K562 (cell line): Measurements from ENCODE around the gene GABPB2. TPM values are rescaled to one million over a fixed set of nuclear protein-coding genes. Genes with fewer than 3 reads are reported as not detected.

ENCODE experiments used
- CTBP1 ChIP-seq: fragments of 450-650 bp; IDR thresholded peaks from 2 replicates; pipeline ENCODE4 v1.6.1; 2016; ENCODE audit warnings: borderline replicate concordance
- ELF1 ChIP-seq: fragments of 200-800 bp; sonication (Bioruptor generic); IDR thresholded peaks from 2 replicates; pipeline ENCODE4 v1.6.1; 2016; ENCODE audit warnings: missing genetic modification characterization, missing compliant biosample characterization
- KLF1 ChIP-seq: fragments of 450-650 bp; IDR thresholded peaks from 2 replicates; pipeline ENCODE4 v1.6.1; 2016; ENCODE audit warnings: missing genetic modification characterization, missing compliant biosample characterization
- MEF2D ChIP-seq: conservative IDR thresholded peaks from 2 replicates; pipeline ENCODE4 v1.6.1; 2016; ENCODE audit warnings: low read depth, missing genetic modification characterization, missing compliant biosample characterization
- NFE2 ChIP-seq: IDR thresholded peaks from 2 replicates; pipeline ENCODE4 v1.6.1; 2014; ENCODE audit warnings: antibody characterized with exemption, low read depth
- POLR2A ChIP-seq: fragments of 450-650 bp; conservative IDR thresholded peaks from 2 replicates; pipeline ENCODE4 v1.6.1; 2016
- POLR2G ChIP-seq: fragments of 200-400 bp; formaldehyde crosslinking; IDR thresholded peaks from 2 replicates; pipeline ENCODE4 v1.6.1; 2017; ENCODE audit warnings: low read depth, mild to moderate bottlenecking, antibody characterized with exemption, low read length, moderate library complexity
- RAD51 ChIP-seq: fragments of 450-650 bp; IDR thresholded peaks from 2 replicates; pipeline ENCODE4 v1.7.1; 2016; ENCODE audit warnings: low read depth, mild to moderate bottlenecking, borderline replicate concordance
- RBM22 ChIP-seq: fragments of 200-400 bp; formaldehyde crosslinking; IDR thresholded peaks from 2 replicates; pipeline ENCODE4 v1.6.1; 2018; ENCODE audit warnings: low read length, low read depth; ENCODE audit not compliant: poor library complexity, severe bottlenecking
- SMARCA4 ChIP-seq: fragments of 450-650 bp; IDR thresholded peaks from 2 replicates; pipeline ENCODE4 v1.6.1; 2016
- TCF7 ChIP-seq: sonication (generic); IDR thresholded peaks from 2 replicates; pipeline ENCODE4 v1.6.1; 2016; ENCODE audit warnings: antibody characterized with exemption, borderline replicate concordance
- TOE1 ChIP-seq, 2 experiments: fragments of 450-650 bp in 1 of 2; sonication (generic) in 1 of 2; formaldehyde crosslinking in 1 of 2; IDR thresholded peaks; 2 replicates each; pipeline versions ENCODE4 v1.7.1 to v1.8.0; 2016 to 2022; ENCODE audit warnings: borderline replicate concordance in 2 of 2, mild to moderate bottlenecking in 2 of 2, antibody characterized with exemption in 1 of 2, inconsistent platforms in 1 of 2, low read depth in 1 of 2, missing genetic modification reagents in 1 of 2, moderate library complexity in 1 of 2
- YBX1 ChIP-seq: fragments of 450-650 bp; IDR thresholded peaks from 2 replicates; pipeline ENCODE4 v1.7.1; 2016; ENCODE audit warnings: mild to moderate bottlenecking
- ZC3H4 ChIP-seq: sonication (generic); formaldehyde crosslinking; IDR thresholded peaks from 2 replicates; pipeline ENCODE4 v1.9.0; 2021; ENCODE audit warnings: missing genetic modification reagents, borderline replicate concordance
- ZNF165 ChIP-seq: fragments of 250-450 bp; sonication (Bioruptor Pico); IDR thresholded peaks from 2 replicates; pipeline ENCODE4 v1.4.0; 2020; ENCODE audit warnings: borderline replicate concordance
- ZNF41 ChIP-seq: fragments of 250-450 bp; sonication (Bioruptor Pico); conservative IDR thresholded peaks from 2 replicates; pipeline ENCODE4 v1.4.0; 2020; ENCODE audit warnings: mild to moderate bottlenecking
- ZNF584 ChIP-seq: fragments of 200-800 bp; sonication (Bioruptor generic); IDR thresholded peaks from 2 replicates; pipeline ENCODE4 v1.6.1; 2016; ENCODE audit warnings: low read depth, mild to moderate bottlenecking, missing genetic modification characterization, missing compliant biosample characterization
- ZNF764 ChIP-seq: fragments of 250-450 bp; sonication (Bioruptor Pico); IDR thresholded peaks from 2 replicates; pipeline ENCODE4 v1.4.0; 2020; ENCODE audit warnings: low read depth, mild to moderate bottlenecking, moderate library complexity
- polyA plus RNA-seq, 8 experiments: library from polyadenylated mRNA; depleted of rRNA in 4 of 8; stranded (reverse) in 5 of 8; unstranded in 3 of 8; fragments of >200 nt; fragmentation: Nextera tagmentation in 2 of 8; fragmentation: Illumina TruSeq in 1 of 8; extraction: Ambion mirVana in 2 of 8; extraction: Trizol in 1 of 8; gene quantifications; 2 replicates each; pipeline versions ENCODE4 v1.2.1 to v1.2.3, GENCODE V29; 2011 to 2014; ENCODE audit warnings: inconsistent platforms in 1 of 8, missing spikeins in 1 of 8
- total RNA-seq, 7 experiments: library from RNA; depleted of rRNA in 6 of 7; stranded (reverse); fragments of >200 nt in 6 of 7; fragmentation: Illumina TruSeq in 2 of 7; extraction: Trizol in 2 of 7; gene quantifications; 2 replicates each; pipeline versions ENCODE4 v1.2.1 to v1.2.3, GENCODE V29; 2011 to 2021; ENCODE audit warnings: low replicate concordance in 1 of 7
- TF ChIP-seq, protein P1 (sequence below): fragments of 450-650 bp; IDR thresholded peaks from one replicate; pipeline ENCODE4 v1.6.1; 2018; ENCODE audit warnings: mild to moderate bottlenecking, moderate library complexity; ENCODE audit not compliant: partially characterized antibody
- TF ChIP-seq, protein P2 (sequence below): sonication (generic); formaldehyde crosslinking; IDR thresholded peaks from 2 replicates; pipeline ENCODE4 v1.8.1; 2023; ENCODE audit warnings: mild to moderate bottlenecking, missing genetic modification reagents
- TF ChIP-seq, protein P3 (sequence below), 2 experiments: fragments of 450-650 bp in 1 of 2; sonication (generic) in 1 of 2; formaldehyde crosslinking in 1 of 2; IDR thresholded peaks in 1 of 2; conservative IDR thresholded peaks in 1 of 2; 2 replicates each; pipeline versions ENCODE4 v1.6.1 to v1.8.1; 2016 to 2023; ENCODE audit warnings: mild to moderate bottlenecking in 2 of 2, moderate library complexity in 2 of 2, inconsistent platforms in 1 of 2, missing genetic modification reagents in 1 of 2
- TF ChIP-seq, protein P4 (sequence below): fragments of 450-650 bp; IDR thresholded peaks from 2 replicates; pipeline ENCODE4 v1.6.1; 2016; ENCODE audit warnings: borderline replicate concordance

GABPB2 gene
- total and polyA plus RNA-seq, 9 of the 15 experiments (the other 6 are each of a cell fraction or from before 2014, with no cell fraction given), result 2.2 to 13.3 (median 6.1) TPM

DNA sequence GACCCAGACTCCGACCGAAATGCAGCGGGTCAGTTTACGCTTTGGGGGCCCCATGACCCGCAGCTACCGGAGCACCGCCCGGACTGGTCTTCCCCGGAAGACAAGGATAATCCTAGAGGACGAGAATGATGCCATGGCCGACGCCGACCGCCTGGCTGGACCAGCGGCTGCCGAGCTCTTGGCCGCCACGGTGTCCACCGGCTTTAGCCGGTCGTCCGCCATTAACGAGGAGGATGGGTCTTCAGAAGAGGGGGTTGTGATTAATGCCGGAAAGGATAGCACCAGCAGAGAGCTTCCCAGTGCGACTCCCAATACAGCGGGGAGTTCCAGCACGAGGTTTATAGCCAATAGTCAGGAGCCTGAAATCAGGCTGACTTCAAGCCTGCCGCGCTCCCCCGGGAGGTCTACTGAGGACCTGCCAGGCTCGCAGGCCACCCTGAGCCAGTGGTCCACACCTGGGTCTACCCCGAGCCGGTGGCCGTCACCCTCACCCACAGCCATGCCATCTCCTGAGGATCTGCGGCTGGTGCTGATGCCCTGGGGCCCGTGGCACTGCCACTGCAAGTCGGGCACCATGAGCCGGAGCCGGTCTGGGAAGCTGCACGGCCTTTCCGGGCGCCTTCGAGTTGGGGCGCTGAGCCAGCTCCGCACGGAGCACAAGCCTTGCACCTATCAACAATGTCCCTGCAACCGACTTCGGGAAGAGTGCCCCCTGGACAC lies 22.5 kb upstream of the GABPB2 start (continued):
- TF ChIP-seq TCF7, result no peak
- TF ChIP-seq KLF1, result no peak
- TF ChIP-seq YBX1, result no peak
- no peak for TF ChIP-seq TOE1 (IDR thresholded peaks at IDR 0.05; ENCODE audit: borderline replicate concordance)
- TF ChIP-seq TOE1 (CRISPR knock-in tag; IDR thresholded peaks at IDR 0.05; ENCODE audit: borderline replicate concordance, low read depth), result 0 out of 2 replicates have a peak, but pooled peaks have one; percentile 61
- no peak for TF ChIP-seq ELF1 (tag)
- no peak for TF ChIP-seq ZNF584 (CRISPR knock-in tag)
- TF ChIP-seq NFE2, result no peak
- TF ChIP-seq MEF2D, result no peak
- TF ChIP-seq, protein P1, sequence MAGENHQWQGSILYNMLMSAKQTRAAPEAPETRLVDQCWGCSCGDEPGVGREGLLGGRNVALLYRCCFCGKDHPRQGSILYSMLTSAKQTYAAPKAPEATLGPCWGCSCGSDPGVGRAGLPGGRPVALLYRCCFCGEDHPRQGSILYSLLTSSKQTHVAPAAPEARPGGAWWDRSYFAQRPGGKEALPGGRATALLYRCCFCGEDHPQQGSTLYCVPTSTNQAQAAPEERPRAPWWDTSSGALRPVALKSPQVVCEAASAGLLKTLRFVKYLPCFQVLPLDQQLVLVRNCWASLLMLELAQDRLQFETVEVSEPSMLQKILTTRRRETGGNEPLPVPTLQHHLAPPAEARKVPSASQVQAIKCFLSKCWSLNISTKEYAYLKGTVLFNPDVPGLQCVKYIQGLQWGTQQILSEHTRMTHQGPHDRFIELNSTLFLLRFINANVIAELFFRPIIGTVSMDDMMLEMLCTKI, result no peak
- TF ChIP-seq RBM22, result peak; percentile 77
- TF ChIP-seq, protein P2, sequence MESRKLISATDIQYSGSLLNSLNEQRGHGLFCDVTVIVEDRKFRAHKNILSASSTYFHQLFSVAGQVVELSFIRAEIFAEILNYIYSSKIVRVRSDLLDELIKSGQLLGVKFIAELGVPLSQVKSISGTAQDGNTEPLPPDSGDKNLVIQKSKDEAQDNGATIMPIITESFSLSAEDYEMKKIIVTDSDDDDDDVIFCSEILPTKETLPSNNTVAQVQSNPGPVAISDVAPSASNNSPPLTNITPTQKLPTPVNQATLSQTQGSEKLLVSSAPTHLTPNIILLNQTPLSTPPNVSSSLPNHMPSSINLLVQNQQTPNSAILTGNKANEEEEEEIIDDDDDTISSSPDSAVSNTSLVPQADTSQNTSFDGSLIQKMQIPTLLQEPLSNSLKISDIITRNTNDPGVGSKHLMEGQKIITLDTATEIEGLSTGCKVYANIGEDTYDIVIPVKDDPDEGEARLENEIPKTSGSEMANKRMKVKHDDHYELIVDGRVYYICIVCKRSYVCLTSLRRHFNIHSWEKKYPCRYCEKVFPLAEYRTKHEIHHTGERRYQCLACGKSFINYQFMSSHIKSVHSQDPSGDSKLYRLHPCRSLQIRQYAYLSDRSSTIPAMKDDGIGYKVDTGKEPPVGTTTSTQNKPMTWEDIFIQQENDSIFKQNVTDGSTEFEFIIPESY (CRISPR knock-in tag), result 0 out of 2 replicates have a peak, but pooled peaks have one; percentile 21
- no peak for TF ChIP-seq RAD51
- no peak for TF ChIP-seq ZC3H4 (CRISPR knock-in tag)
- TF ChIP-seq CTBP1, result no peak
- TF ChIP-seq ZNF165 (CRISPR knock-in tag), result no peak
- no peak for TF ChIP-seq SMARCA4
- TF ChIP-seq ZNF41 (CRISPR knock-in tag), result no peak
- TF ChIP-seq, protein P3, sequence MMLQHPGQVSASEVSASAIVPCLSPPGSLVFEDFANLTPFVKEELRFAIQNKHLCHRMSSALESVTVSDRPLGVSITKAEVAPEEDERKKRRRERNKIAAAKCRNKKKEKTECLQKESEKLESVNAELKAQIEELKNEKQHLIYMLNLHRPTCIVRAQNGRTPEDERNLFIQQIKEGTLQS (IDR thresholded peaks at IDR 0.05), result no peak
- TF ChIP-seq, protein P3 (CRISPR knock-in tag; conservative IDR thresholded peaks at IDR 0.05), result no peak
- TF ChIP-seq POLR2G, result peak; percentile 78
- TF ChIP-seq, protein P4, sequence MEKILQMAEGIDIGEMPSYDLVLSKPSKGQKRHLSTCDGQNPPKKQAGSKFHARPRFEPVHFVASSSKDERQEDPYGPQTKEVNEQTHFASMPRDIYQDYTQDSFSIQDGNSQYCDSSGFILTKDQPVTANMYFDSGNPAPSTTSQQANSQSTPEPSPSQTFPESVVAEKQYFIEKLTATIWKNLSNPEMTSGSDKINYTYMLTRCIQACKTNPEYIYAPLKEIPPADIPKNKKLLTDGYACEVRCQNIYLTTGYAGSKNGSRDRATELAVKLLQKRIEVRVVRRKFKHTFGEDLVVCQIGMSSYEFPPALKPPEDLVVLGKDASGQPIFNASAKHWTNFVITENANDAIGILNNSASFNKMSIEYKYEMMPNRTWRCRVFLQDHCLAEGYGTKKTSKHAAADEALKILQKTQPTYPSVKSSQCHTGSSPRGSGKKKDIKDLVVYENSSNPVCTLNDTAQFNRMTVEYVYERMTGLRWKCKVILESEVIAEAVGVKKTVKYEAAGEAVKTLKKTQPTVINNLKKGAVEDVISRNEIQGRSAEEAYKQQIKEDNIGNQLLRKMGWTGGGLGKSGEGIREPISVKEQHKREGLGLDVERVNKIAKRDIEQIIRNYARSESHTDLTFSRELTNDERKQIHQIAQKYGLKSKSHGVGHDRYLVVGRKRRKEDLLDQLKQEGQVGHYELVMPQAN, result no peak
- TF ChIP-seq POLR2A, result peak; percentile 17; the same call in 1 of the 2 replicates
- TF ChIP-seq ZNF764, result no peak
